HG03175 (cell line): ENCODE results near the gene KCNAB3.
A peak's percentile ranks its signal among the peaks of the same experiment; 100 is the strongest.

Source experiments
- ATAC-seq: cut with Tn5 transposase; IDR thresholded peaks from one replicate; pipeline ENCODE4 v1.9.1; 2021; ENCODE audit warnings: mild to moderate bottlenecking, moderate library complexity; ENCODE audit not compliant: unreplicated experiment

KCNAB3 gene

DNA sequence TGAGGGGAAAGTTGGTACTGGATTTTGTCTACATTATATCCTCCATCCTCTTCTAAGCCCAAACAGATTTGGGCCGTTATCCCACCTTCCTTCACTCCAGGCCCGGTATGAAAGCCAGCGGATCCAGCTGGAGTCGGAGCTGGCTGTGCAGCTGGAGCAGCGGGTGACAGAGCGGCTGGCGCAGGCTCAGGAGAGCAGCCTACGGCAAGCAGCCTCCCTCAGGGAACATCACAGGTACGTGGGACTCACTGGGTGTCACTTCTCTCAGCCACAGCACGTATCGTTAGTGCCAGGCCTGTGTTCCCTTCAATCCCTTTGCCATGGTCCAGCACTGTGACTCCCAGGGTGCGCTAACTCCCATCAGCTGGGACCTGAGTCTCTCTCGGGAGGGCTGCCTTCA, 13.6 kb upstream of the KCNAB3 start:
- ATAC-seq, result no peak

DNA sequence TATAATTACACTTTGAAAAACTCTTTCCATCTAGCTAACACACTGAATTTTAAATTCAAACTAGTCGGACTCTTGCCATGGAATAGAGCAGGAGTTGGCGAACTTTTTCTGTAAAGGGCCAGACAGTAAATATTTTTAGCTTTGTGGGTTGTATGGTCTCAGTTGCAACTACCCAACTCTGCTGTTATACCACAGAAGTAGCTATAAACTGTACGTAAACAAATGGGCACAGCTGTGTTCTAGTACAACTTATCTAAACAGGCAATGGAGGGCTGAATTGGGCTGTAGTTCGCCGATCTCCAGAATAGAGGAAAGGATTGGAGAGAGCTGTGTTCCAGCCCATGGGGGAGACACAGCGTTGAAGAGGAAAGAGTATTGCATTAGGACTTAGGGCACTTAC, 11.1 kb upstream of the KCNAB3 start:
- no peak for ATAC-seq

DNA sequence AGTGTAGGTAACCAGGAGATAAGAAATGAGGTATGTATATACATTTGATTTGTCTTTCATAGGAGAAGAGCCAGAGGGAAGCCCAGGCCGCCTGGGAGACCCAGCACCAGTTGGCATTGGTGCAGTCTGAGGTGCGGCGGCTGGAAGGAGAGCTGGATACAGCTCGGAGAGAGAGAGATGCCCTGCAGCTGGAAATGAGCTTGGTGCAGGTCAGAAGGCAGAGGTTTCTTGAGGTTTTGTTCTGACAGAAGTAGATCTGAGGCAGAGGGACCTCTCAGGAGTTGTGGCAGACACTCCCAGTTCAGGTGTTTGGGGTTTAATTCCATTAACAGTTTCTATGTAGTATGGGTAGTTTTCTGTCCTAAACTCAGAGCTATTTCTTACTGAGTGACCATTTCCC, 10.4 kb upstream of the KCNAB3 start:
- ATAC-seq, result no peak

DNA sequence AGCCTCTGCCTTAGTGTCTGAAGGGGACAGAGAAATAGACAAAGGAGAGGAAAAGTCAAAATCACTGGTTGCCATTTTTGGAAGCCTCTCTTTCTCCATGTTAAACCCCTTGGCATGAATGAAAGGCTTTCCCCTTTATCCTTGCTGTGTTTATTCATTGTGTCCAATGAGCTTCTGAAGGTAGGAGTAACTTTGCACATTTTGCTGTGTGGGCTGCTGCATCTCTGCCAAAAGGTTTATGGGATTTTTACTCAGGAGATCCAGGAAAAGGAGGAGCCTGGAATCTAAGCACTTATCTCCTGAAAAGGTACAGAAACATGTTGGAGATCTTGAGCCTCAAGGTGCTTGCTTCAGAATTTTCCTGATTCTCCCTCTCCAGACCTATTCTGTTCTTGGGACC, 6.2 kb upstream of the KCNAB3 start:
- ATAC-seq, result no peak

DNA sequence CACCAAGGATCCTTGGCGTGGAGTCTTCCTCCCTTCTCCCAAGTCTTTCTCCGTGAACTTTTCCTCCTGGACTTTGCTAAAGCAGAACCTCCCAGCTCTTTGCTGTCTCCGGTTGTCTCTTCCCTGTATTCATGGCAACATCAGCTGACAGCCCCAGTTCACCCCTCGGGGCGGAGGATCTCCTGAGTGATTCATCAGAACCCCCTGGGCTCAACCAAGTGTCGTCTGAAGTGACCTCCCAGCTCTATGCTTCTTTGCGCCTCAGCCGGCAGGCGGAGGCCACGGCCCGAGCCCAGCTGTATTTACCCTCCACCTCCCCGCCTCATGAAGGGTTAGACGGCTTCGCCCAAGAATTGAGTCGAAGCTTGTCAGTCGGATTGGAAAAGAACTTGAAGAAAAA, 3.3 kb upstream of the KCNAB3 start:
- ATAC-seq, result no peak

DNA sequence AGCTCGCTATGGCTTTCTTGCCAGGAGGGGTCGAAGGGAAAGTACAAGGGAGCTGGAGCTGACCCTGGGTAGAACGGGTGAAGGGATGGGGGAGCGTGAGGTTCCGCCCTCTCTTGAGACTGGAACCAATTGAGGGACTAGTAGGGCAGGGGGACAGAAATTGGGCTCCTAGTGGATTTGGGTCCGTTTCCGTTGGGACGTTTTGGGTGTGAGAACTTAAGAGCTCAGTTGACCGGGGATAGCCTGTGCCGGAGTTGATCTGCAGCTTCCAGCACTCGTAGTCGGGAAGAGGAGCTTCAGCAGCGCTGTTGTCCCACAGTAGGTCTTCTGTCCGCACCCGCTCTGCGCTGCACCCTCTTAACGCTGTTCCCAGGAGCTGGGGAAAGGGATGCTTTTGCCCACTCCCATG, 2.8 kb upstream of the KCNAB3 start:
- no peak for ATAC-seq

DNA sequence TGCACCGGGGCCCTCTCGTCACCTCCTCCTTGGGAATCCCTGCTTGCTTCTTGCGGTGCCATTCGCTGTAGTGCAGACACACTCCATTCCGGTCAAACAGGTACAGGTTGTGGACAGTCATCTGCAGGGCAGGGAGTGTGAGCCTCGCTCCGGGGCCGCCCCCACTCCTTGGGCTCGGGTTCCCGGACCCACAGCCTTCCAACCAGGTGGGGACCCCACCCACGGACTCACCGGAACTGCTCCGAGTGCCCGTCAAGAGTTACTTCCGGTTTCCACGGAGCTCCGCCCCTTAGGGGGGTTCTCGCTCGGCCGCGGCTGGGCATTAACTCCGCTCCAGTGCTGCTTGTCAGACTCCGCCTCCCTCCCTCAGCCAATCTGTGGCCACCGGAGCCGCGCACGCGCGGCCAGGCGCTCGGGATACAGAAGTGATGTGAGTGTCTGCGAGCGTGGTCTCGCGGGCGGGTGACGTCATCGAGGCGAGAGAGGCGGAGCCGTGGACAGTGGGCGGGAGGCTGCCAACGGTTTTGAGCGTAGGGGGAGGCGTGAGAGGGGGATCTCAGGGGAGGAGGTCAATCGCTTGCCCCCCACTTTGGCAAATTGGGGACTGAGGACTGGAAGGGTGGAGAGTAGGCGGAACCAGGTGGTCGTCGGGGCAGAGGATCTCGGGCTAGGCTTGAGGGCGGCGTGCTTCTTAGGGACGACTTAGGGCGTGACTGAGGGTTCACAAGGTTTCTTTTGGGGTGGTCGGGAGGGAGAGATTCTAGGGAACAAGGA, 2.2 kb upstream of the KCNAB3 start, which contains the start of the genes CNTROB and TRAPPC1:
CNTROB (plus strand) TSS at position 498 of the 774 bp plus-strand sequence. CDS start 874 bp downstream, outside the sequence.
TRAPPC1 (minus strand) TSS at position 238 of the 774 bp plus-strand sequence; CDS start at position 121, 117 bp downstream.
- peak; percentile 94 for ATAC-seq

DNA sequence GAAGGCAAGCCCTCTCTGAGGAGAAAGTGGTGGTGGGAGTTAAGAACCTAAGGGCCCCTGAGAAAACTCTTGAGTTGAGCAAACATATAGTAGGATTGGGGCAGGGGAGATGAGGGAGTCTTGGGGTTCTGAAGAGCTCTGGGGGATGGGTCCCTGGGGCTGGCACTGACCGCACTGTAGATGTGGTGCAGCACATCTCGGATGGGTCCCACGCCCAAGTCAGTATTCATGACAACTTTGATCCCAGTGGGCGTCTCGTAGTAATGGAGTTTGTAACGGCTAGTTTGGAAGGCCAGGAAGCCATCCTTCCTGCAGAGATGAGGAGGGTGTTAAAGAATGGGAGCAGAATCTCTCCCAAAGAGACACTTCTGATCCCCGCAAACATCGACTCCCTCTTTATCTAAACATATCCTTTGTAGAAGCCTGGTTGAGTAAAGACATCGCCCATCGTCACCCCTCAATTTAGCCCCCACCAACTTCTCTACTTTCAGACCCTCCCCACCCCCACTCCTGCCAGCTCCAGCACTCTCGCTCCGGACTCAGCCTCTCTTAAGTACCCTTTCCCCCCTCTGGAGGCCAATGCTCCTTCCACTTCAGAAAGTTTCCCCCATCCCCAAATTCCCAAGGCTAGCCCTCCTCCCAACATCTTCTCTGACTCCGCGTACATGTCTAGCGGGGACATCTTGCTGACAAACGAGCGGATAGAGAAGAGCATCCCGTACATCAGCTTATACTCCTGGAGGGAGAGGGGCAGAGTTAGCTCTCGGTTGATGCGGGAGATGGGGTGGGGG, 1.4 kb upstream of the KCNAB3 start:
- no peak for ATAC-seq

DNA sequence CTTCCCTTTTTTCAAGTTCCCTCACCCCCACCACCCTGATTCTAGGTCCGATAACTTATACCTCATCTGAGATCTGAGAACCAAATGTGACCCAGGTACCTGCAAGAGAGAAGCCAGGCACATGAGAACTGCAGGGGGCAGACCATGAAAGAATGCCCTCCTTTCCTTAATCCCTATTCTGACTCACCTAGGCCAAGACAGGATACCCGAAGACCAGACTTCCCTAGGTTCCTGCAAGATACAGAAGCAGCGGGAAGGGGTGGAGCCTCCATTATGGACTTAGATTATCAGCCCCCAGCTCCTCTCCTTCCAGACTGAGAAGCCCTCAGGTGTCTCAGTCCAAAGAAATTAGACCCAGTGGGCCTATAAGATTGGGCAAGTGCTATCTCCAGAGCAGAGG, 2.1 kb downstream of the KCNAB3 start:
- no peak for ATAC-seq

DNA sequence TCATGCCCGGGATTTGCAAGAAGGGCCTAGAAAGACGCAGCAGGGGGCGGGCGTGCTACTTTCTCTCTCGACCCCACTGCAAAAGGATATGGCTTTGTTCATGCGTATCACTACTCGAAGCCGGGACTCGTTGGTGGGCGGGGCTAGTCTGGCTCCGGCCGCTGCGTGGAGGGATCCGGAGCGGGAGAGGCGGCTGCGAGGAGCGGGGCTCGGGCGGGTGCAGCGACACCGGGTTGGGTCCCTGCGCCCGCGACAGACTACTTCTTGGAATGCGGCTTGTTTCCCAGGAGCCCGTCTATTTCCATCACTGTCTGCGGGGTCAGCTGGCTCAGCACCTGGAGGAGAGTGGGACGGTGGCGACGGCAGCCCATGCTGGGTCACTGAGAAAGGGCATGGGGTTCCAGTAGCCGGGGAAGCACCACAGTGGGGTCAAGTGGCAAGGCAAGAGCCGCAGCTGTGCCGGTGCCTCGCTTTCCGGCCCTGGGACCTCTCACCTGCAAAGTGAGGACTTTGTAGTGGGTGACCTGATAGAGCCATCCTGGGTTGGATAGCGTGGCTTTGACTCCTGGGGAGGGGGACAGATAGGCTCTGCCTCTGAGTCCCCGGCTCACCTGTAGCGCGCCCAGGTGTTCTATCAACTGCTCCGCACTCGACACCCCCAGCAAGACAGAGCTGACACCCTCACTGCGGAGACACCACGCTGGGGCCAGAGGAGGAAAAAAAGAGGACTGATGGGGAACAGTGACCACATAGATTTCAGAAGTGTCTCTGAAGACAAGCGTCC, 6.6 kb downstream of the KCNAB3 start:
- no peak for ATAC-seq

DNA sequence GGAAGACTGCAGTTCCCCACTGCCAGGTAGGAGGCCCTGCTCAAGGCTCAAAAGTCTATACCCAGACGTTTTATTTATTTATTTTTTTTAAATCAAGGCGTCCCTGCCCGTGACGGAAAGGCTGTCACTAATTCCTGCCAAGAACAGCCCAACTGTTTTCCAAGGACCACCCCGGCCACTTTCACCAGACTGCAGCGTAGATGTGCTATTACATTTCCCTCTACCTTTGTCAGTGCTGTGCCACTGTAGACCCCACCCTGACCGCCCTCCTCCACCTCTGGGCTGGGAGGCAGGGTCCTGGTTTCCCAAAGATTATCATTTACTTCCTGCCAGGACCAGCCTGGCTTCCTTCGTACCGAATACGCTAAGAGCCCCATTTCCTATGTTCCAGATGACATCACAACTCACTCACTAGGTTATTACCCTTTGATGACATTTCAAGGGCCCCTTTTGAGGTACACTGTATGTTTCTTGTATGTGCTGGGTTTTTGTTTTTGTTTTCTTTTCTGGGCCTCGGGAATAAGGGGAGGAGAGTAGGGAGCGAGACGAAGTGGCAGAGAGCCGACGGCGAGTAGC, 7.3 kb downstream of the KCNAB3 start:
- ATAC-seq, result no peak

DNA sequence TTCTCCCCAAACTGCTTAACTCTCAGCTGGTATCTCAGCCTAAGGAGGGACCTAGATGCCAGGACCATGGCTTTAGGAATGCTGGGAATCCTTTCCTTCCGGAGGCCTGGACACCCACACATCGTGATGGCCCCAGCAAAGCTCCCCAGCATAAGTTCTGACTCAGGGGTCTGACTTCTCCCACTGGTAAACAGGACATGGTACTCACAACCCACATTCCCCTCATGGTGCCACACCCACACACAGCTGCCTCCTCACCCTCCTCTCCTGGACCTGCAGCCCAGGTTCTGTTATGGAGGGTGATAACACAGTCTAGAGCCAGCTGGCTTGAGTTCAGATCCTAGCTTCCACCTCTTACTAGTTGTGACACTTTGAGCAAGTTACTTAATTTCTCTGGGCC, 12.8 kb downstream of the KCNAB3 start:
- no peak for ATAC-seq

DNA sequence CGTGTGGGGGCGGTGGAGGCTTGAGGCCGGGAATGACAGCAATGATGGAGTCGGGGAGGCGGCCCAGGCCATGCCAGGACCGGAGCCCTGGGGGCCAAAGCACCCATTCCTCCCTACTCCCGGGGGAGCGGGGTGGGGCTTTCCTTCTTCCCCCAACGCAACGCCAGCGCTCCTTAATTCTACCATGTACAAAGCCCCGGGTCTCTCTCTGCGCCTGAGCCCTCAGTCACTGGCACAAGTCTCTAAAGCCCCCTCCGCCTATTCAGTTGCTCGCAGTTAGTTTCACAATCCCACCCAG, 13.3 kb downstream of the KCNAB3 start:
- ATAC-seq, result no peak

DNA sequence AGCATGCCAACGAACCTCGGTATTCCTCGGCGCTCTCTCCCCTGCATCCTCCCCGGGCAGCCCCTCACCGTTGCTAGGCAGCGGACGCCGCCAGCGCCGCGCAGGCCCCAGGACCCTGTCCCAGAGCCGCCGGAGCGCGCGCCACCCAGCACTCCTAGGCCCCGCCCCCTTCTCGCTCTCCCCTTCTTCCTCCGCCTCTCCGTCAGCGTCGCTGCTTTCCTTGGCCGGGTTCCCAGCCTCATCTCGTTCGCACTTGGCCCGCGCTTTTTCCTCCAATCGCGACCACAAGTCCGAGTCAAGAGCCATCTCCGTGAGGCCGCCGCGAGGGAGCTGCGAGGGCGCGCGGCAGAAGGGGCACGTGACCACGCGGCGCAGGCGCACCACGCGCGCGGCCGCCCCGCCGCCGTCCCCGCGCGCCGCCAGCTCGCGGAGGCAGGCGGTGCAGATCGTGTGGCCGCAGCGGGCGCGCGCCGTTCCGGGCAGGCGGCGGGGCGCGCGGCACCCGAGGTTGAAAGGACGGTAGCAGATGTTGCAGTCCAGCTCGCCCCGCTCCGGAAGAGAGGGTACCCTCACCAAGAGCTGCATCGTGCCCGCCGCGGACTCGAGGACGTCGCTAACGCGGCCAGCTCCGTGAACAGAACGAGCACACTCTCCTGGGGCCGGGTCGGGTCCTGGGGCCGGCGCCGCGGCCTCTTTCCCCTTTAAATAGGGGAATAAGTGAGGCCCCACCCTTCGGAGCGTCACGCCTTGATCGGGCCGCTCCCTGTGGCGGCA, 13.9 kb downstream of the KCNAB3 start, which contains the start of gene RNF227:
RNF227 (minus strand) TSS at position 679 of the 774 bp plus-strand sequence; CDS start at position 585, 94 bp downstream.
- peak; percentile 76 for ATAC-seq

DNA sequence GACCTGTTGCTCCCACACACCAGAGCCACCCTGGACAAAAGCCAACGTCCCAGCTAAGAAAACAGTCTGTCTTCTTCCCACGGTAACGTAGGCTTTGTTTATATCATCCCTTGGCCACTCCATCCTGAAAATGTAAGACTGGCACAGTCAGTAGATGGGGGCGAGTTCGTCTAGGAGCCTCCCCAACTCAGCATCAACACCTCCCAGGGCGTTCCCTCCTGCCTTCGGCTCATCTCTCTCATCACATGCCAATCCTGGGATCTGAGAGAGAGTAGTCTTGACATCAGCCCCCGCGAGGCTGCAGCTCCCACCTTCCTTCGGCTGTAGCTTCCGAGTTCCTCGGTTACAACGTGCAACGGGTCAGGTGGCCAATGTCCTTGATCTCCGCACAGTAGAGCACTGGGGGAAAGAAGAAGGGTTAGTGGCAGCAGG, 14.5 kb downstream of the KCNAB3 start:
- ATAC-seq, result no peak

DNA sequence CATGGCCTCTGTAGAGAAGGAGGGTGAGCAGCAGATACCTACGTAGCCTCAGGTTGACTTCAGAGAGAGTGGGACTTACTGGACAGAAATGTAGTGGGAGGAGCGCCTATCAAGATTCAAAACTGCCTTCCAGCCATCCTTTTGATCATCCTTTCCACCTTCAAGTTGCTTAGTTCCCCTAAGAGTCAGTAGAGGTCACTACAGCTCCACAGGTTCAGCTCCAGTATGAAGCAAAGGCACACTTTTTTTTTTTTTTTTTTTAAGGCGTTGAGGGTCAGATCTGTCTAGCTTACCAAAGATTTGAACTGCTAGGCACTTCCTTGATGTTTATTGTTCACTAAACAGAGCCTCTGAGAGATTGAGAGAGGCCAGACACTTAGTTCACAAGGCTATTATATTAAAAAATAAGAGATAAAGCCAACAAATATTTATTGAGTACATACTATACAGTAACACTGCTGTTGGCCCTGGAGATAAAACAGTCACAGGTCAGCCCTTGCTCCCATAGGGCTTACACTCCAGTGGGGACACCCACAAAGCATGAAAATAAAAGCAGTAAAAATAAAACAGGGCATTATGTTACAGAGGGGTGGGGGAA, 16.6 kb downstream of the KCNAB3 start:
- no peak for ATAC-seq

DNA sequence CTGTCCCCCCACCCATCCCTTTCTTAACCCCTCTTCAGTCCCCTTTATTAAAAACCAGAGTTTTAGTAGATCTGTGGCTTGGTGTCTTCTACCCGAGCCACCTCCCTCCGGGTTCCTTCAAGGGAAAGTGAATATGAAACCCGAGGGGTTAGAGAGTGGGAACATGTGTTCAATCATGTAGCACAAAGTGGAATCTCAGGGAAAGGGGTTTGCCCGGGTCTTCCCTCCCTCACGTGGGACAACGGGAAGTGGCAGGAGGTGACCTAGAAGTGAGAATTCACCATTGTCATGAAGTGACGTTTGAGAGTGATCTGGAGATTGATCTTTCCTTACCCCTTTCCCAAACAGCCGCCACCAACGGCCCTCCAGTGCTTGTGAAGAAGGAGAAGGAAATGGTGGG, 18.5 kb downstream of the KCNAB3 start:
- ATAC-seq, result no peak

DNA sequence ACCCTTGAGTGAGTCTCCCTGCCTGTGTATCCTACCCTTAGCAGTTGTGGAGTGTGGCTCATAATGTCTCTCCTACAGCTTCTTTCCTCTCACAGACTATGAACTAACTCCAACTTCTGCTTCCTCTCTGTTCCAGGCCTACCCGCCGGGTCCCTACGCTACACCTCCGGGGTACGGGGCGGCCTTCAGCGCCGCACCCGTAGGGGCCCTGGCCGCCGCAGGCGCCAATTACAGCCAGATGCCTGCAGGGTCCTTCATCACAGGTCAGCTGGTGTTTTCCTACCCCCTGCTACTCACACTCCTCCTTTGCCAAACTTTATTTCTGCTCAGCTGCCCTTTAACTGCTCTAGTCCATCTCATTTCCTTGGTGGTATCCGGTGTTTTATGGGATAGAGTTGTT, 18.9 kb downstream of the KCNAB3 start:
- no peak for ATAC-seq

DNA sequence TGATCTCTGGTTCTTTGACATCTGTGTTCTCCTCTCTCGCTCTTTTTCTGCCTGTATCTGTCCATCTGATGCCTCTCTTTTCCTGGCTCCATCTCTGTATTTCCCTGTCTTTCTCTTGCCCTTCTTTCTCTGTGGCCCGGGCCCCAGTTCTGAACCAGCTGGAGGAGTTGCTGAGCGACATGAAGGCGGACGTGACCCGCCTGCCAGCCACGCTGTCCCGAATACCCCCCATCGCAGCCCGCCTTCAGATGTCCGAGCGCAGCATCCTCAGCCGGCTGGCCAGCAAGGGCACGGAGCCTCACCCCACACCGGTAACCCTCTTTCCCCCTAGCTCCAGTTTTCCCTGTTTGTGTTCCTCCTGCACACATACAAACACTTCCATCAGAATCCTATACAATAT, 19.4 kb downstream of the KCNAB3 start:
- ATAC-seq, result no peak

DNA sequence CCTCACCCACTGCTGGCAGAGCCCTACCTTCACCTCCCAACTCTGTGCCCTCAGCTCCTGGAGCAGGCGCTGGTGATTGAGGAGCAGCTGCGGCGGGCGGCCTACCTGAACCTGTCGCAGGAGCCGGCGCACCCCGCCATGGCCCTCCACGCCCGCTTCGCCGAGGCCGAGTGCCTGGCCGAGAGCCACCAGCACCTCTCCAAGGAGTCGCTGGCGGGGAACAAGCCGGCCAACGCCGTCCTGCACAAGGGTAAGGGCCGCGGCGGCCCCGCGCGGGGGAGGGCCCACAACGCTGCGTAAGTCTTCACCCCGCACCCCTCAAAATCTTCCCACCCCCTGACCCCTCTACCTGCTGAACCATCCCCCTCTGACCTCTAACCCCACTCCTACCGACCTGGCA, 20.6 kb downstream of the KCNAB3 start:
- no peak for ATAC-seq
